Measurements from ENCODE around the gene ZNF839.

- TF ChIP-seq POLR2A (IDR thresholded peaks at IDR 0.05) (no peak), CTCF (IDR thresholded peaks at IDR 0.05) (no peak)
Measured at GRCh38 chr14:102333795-102334705, 14.5 kb downstream of the ZNF839 start.

Data from Peyer's patch (tissue), 4 donors.